TTC549 (cell line): ENCODE results near the gene NTN1.

Source experiments
- FAIRE-seq: peaks from 2 replicates; lab custom pipeline; 2012; peaks lifted over from hg19 to GRCh38; lab: Jason Lieb, UNC

NTN1 gene

GRCh38 chr17:9037736-9038135, 16.4 kb downstream of the NTN1 start:
- no peak for FAIRE-seq

- no peak for FAIRE-seq
These were observed 17.1 kb downstream of the NTN1 start for GRCh38 chr17:9038380-9038779.

- FAIRE-seq, result no peak
These were observed 23.6 kb downstream of the NTN1 start for GRCh38 chr17:9044772-9045463.

GRCh38 chr17:9050801-9051401, 29.6 kb downstream of the NTN1 start:
- no peak for FAIRE-seq

- no peak for FAIRE-seq
These were observed 30.3 kb downstream of the NTN1 start for GRCh38 chr17:9051561-9051960.

GRCh38 chr17:9052921-9053320, 31.6 kb downstream of the NTN1 start:
- FAIRE-seq, result no peak

- FAIRE-seq, result no peak
These were observed 32.1 kb downstream of the NTN1 start for GRCh38 chr17:9053406-9053805.

- FAIRE-seq, result no peak
These were observed 33.0 kb downstream of the NTN1 start for GRCh38 chr17:9054126-9054975.

GRCh38 chr17:9055281-9055680, 34.0 kb downstream of the NTN1 start:
- no peak for FAIRE-seq

- no peak for FAIRE-seq
These were observed 35.3 kb downstream of the NTN1 start for GRCh38 chr17:9056566-9056965.

- FAIRE-seq, result no peak
These were observed 36.0 kb downstream of the NTN1 start for GRCh38 chr17:9057310-9057709.

GRCh38 chr17:9062399-9062902, 41.1 kb downstream of the NTN1 start:
- no peak for FAIRE-seq

GRCh38 chr17:9064311-9064834, 43.1 kb downstream of the NTN1 start:
- no peak for FAIRE-seq

- FAIRE-seq, result no peak
These were observed 49.7 kb downstream of the NTN1 start for GRCh38 chr17:9071016-9071415.

GRCh38 chr17:9071811-9072498, 50.6 kb downstream of the NTN1 start:
- FAIRE-seq, result no peak

GRCh38 chr17:9072696-9073339, 51.5 kb downstream of the NTN1 start:
- no peak for FAIRE-seq

- FAIRE-seq, result no peak
These were observed 52.8 kb downstream of the NTN1 start for GRCh38 chr17:9074131-9074530.

GRCh38 chr17:9079461-9080103, 58.3 kb downstream of the NTN1 start:
- no peak for FAIRE-seq

GRCh38 chr17:9080296-9080914, 59.1 kb downstream of the NTN1 start:
- no peak for FAIRE-seq

- no peak for FAIRE-seq
These were observed 59.7 kb downstream of the NTN1 start for GRCh38 chr17:9080983-9081382.

GRCh38 chr17:9086577-9086976, 65.3 kb downstream of the NTN1 start:
- no peak for FAIRE-seq
